HG03095 (cell line): ENCODE results near the gene WHRN.

ENCODE experiments used
- ATAC-seq: cut with Tn5 transposase; IDR thresholded peaks from one replicate; pipeline ENCODE4 v1.9.1; 2021; ENCODE audit warnings: moderate library complexity; ENCODE audit not compliant: unreplicated experiment

WHRN gene

GRCh38 chr9:114385397-114386181 lies 119.7 kb downstream of the WHRN start:
- peak; percentile 76 for ATAC-seq

DNA sequence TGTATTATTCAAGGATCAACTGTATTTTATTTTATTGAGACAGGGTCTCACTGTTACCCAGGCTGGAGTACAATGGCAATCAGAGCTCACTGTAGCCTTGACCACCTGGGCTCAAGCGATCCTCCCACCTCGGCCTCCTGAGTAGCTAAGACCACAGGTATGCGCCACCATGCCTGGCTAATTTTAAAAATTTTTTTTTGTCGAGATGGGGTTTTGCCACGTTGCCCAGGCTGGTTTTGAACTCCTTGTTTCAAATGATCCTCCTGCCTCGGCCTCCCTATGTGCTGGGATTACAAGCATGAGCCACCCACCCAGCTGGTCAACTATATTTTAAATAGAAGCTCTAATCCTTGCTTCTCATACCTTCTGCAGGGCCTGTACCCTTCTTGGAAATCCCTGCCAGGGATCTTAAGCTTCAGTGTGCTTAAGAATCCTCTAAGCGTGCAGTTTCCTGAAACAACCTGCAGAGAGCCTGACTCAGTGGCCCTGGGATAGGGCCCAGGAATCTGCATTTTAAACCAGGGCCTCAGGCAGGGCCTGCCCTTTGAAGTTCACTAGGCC lies 120.4 kb downstream of the WHRN start:
- no peak for ATAC-seq

GRCh38 chr9:114384341-114384740 lies 120.9 kb downstream of the WHRN start:
- no peak for ATAC-seq

GRCh38 chr9:114383521-114384231 lies 121.6 kb downstream of the WHRN start:
- no peak for ATAC-seq

- ATAC-seq, result peak; percentile 21
These were observed 122.4 kb downstream of the WHRN start for GRCh38 chr9:114382699-114383520.

GRCh38 chr9:114378883-114379282 lies 126.4 kb downstream of the WHRN start:
- ATAC-seq, result no peak

DNA sequence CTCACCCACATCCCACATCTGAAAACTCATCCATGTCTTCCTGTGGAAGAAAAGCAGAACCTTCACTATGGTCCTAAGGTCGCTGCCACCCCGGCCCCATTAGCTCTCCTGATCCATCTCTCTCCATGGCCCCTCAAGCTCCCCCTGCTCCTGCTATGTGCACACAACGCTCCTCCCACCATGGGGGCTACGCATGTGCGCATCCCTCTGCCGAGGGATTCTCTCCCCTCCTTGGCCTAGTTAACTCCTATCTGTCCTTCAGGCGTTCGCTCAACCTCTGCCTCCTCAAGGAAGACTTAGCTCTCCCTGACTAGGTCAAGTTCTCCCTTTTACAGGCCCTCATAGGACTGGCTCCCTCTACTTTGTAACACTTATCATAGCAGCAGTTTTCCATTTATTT lies 127.3 kb downstream of the WHRN start:
- no peak for ATAC-seq

DNA sequence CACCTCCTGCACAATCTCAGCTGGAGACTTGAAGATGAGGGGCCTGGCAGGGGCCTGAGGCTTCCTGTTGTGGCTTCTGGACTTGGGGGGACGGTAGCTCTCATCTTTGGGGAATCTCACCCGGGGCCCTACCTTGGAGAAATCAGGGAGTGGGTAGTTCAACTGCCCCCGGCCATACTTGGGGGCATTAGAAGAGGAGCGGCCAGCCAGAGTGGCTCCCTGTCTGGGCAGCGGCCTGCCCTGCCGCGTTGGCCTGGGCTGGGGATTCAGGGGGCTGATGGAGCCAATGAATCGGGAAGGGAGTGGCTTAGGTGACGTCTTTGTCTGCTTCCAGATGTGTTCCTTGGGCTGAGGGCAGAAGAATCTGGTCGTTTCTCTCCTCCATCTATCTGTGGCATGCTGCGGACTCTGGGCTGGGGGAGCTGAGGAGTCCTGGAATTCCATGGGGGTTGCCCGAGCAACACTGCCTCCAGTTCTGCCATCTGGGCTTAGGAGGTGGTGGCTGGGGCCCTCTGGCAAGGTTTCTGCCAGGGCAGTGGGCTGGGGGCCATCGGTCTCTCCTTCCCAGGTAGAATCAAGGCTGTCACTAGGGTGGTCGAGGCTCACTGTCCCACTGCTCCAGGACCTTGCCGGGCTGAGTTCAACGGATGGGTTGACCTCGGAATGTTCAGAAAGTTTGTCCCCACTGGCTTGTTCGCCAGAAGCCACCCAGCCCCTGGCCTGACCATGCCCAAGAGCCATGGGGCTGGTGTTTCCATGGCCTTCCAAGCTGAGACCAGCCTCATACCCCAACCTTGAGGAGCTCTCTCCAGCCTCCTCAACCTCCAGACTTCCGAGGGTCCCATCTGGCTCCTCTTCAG lies 128.5 kb downstream of the WHRN start:
- no peak for ATAC-seq

GRCh38 chr9:114375386-114376175 lies 129.7 kb downstream of the WHRN start:
- ATAC-seq, result no peak

GRCh38 chr9:114374936-114375335 lies 130.3 kb downstream of the WHRN start:
- ATAC-seq, result no peak

GRCh38 chr9:114373960-114374730 lies 131.1 kb downstream of the WHRN start:
- ATAC-seq, result no peak

DNA sequence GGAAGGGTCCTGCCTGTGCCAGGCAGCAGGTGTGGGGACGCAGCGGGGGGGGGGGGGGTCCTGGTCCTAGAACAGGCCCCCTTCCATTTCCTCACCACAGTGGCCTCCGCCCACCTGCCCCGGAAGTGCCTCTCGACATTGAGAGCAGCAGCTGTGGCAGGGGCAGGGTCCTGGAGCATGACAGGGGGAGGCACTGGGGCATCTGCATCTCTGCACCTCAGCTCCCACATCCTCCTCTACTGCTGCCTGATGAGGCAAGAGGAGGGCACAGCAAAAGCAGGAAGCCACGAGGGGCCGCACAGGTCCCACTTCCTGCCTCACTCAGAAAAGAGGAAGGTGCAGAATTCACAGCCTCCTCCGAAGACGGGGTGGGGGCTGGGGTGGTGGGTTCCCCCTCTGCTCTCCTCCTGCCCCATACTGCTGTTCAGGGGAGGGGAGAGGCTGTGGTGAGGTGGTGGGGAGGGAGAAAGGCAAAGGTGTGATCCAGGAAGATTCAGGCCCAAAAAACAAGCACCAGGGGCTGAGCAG lies 132.3 kb downstream of the WHRN start:
- ATAC-seq, result peak; percentile 86

- no peak for ATAC-seq
These were observed 133.0 kb downstream of the WHRN start for GRCh38 chr9:114371973-114372917.

- no peak for ATAC-seq
These were observed 133.8 kb downstream of the WHRN start for GRCh38 chr9:114371343-114371944.

- no peak for ATAC-seq
These were observed 134.3 kb downstream of the WHRN start for GRCh38 chr9:114370968-114371320.

DNA sequence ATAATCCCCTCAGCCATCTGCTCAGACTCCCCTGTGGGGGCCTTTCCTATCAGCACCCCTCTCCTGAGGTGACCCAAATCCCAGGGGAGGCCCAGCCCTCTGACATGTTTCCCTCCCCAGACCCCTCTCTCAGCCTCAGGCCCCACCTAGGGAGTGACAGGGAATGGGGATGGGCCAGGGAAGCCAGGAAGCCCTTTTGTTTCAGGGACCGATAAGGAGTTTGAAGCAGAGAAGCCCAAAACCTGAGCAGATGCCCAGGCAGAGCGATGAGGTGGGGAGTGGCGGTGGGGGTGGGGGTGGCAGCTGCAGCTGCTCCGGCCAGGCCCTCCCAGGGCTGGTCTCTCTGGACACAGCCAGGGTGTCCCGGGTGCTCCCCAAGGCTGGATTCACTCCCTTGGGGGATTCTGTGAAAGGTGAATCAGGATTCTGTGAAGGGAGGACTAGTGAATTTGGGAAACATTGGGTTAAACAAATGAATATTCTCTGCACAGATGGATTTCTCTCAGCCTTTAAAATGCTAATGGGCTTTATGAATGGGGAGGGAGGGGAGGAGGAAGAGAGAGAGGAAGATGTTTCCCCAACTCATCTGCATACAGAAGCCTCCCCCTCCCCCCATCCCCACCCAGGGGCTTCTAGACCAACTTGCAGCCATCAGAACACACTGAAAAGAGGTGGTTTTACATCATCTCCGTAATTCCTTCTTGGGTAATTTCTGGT lies 134.9 kb downstream of the WHRN start:
- no peak for ATAC-seq
